HG03457 (cell line): ENCODE measurements around the gene NRIP2.
"Not testable (repeated sequence)": the region's sequence is repeated elsewhere in the genome, so short reads cannot be mapped to it uniquely, and the experiment has no call there.

Source experiments
- ATAC-seq: cut with Tn5 transposase; IDR thresholded peaks from one replicate; pipeline ENCODE4 v1.9.1; 2021; ENCODE audit warnings: moderate number of reproducible peaks; ENCODE audit not compliant: unreplicated experiment

NRIP2 gene, protein sequence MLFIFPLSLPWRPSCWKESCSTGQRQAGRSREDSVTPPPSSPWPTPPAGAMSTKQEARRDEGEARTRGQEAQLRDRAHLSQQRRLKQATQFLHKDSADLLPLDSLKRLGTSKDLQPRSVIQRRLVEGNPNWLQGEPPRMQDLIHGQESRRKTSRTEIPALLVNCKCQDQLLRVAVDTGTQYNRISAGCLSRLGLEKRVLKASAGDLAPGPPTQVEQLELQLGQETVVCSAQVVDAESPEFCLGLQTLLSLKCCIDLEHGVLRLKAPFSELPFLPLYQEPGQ

DNA sequence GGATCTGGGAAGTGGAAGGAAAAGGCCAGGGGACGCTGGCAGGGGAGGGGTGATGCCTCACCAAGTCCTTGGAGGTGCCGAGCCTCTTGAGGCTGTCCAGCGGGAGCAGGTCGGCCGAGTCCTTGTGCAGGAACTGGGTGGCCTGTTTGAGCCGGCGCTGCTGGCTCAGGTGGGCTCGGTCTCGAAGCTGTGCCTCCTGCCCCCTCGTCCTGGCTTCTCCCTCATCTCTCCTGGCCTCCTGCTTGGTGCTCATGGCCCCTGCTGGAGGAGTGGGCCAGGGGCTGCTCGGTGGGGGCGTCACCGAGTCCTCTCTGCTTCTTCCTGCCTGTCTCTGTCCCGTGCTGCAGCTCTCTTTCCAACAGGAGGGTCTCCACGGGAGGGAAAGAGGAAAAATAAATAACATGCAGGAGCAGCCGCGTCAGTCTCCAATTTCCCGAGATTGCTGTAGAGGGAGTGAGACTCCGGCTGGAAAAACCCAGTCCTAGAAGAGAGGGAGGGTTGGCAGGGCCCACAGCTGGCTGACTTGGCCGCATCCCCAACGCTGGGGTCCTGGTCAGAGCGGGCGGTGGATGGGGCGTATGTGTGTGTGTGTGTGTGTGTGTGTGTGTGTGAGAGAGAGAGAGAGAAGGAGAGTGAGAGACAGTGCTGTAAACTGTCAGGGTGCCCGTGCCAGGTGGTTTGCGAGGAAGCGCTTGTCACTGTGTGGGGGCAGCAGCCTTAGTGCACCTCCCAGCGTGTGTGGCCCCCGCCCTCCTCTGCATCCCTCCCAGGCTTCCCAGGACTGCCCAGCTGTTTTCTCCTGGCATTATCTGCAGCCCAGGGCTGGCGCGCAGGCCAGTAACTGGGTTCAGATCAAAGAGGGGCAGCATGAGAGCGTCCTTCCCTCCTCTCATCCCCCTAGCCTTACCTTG lies at the start of gene NRIP2:
Gene NRIP2, minus strand, starts transcription at position 455 of the 911 bp plus-strand sequence. Its CDS starts 52 bp downstream, at position 403.
- no peak for ATAC-seq

DNA sequence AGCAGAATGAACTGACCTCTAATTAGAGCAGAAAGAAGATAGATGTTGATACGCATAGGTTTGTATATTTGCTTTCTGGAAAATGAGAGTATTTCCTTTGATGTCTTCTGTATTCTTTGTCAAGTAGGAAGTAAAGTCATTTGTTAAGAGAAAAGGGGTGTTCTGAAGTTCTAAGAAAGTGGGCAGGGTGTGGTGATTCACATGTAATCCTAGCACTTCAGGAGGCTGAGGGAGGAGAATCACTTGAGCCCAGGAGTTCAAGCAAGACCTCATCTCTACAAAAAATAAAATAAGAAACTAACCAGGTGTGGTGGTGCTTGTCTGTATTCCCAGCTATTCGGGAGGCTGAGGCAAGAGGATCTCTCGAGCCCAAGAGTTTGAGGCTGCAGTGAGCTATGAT lies 45.0 kb upstream of the NRIP2 start:
- ATAC-seq = no peak

GRCh38 chr12:2877953-2878732 lies 43.3 kb upstream of the NRIP2 start:
- no peak for ATAC-seq

DNA sequence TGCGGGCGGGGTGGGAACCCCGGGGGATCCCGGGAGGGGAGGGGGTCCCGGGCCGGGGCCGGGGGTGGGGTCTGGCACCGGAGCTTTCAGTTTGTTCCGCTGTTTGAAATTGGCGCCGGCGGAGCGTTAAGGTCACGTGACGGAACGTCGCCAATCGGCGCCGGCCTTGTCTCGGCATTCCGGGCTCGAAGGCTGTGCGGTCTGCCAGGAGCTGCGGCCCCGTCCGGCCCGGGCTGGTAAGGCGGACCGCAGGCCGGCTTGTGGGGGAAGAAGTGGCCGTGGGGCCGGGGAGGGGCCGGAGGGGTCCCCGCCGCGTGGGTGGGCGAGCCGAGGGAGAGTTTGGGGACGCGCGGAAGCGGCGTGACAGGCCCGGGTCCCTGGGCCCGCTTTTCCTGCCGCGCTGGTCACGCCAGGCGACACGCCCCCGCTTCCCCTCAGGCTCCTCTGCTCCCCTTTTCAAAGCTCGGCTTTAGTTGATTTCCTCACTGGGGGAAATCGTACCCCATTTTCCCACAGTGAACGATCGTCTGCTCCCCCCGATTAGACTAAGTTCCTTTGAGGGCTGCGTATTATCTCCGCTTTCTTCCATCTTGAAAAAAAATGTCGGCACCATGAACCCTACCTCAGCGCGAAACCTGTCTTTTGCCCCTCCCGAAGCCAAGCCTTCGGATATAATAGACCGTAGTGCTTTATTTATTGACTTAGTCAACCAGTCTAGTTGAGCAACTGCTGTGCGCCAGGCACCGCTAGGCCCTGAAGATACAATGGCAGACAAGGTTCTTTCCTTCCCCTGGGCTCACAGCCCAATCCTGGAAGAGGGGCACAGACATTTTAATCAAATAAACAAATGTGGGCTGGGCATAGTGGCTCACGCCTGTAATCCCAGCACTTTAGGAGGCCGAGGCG lies 42.5 kb upstream of the NRIP2 start, which contains the start of the genes FOXM1 and RHNO1:
Gene FOXM1, minus strand, starts transcription at position 128 of the 906 bp plus-strand sequence. CDS start 2,696 bp downstream, outside the sequence.
Gene RHNO1, plus strand, starts transcription at position 177 of the 906 bp plus-strand sequence. CDS start 8,144 bp downstream, outside the sequence.
- ATAC-seq = peak; percentile 68

GRCh38 chr12:2876431-2877046 lies 41.7 kb upstream of the NRIP2 start:
- peak; percentile 20 for ATAC-seq

DNA sequence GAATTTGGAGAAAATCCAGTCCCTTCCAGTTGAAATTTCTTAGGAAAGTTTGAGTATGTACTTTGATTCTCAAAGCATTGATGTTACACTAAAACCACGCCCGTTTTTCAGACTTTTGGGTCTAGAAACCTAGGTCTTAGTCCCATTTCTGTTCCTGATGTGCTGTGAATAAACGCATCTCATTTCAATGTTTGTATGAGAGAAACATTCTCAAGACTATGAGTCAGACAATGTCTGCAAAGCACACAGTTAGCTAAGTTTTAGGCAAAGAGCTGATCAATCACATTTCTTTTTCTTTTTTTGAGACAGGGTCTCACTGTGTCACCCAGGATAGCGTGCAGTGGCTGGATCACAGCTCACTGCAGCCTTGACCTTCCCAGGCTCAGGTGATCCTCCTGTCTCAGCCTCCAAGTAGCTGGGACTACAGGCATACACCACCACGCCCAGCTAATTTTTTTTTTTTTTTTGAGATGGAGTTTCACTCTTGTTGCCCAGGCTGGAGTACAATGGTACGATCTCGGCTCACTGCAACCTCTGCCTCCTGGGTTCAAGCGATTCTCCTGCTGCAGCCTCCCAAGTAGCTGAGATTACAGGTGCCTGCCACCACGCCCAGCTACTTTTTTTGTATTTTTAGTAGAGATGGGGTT lies 34.3 kb upstream of the NRIP2 start:
- not testable (repeated sequence) for ATAC-seq

DNA sequence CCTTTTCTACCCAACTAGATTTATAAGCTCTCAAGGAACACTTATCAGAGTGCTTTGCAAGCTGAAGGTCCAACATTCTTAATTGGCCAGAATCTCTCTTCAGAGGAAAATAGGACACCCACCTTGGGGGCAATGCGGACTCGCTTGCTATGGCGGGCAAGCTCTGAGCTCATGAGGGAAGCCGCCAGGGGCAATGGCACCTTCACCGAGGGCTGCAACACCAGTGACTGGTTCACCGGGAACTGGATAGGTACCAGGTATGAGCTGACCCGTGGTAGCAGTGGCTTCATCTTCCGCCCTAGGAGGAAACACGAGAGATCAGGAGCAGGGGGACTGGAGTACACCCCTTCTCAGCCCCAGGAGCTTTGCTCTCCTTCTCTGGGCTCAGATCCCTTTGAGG lies 29.4 kb upstream of the NRIP2 start:
- ATAC-seq = no peak

- ATAC-seq = not testable (repeated sequence)
These were observed 28.6 kb upstream of the NRIP2 start for GRCh38 chr12:2863402-2863801.

GRCh38 chr12:2862876-2863275 lies 28.0 kb upstream of the NRIP2 start:
- no peak for ATAC-seq

DNA sequence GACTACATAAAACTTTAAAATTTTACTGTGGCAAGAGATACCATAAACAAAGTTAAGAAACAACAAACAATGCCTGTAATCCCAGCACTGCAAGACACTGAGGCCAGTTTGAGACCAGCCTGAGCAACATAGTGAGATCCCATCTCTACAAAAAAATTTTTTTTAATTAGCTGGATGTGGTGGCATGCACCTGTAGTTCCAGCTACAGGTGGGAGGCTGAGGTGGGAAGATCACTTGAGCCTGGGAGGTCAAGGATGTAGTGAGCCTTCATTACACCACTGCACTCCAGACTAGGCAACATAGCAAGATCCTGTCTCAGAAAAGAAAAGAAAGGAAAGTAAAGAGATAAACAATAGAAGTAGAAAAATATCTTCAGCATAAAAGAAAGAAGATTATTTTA lies 25.3 kb upstream of the NRIP2 start:
- no peak for ATAC-seq

GRCh38 chr12:2858944-2859421 lies 24.1 kb upstream of the NRIP2 start:
- ATAC-seq = no peak

- no peak for ATAC-seq
These were observed 23.5 kb upstream of the NRIP2 start for GRCh38 chr12:2858334-2858733.

DNA sequence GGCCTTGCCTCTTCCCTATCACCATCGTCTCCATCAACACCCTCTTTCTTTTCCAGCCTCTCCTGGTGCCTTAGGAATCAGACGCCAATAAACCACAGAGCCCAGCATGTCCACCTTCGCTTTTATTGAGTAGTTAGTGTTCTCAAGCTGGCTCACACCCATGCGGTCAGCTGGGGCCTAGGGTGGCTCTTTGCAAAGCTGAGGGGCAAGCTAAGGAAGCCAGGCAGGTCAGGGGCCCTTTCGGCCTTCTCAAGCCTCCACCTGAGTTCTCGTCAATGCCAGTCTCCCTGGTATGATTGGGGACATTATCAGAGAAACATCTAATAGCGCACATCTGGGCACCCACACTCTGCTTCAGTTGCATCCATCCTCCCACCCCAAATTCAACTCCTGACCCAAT lies 22.7 kb upstream of the NRIP2 start:
- no peak for ATAC-seq

DNA sequence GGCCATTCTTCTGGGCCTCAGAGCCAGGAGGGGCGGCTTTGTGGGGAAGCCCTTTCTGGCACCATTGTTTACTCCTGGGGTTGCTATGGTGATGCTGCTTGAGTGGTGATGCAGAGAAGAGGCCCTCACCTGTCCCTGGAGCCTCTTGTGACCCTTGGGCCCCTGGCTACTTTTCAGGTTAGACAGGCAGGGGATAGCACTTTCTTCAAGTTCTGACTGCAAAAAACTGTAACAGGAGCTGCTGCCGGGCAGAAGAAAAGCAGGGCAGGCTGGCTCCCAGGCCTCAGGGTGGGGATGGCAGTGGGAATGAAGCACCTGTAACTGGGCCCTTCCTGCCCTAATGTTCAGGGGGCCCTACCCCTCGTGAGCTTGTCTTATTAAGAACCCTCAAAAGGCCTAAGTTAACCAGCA lies 22.2 kb upstream of the NRIP2 start, which contains the start of gene TEX52:
Gene TEX52, minus strand, starts transcription at position 19 of the 411 bp plus-strand sequence. Its CDS starts 13 bp downstream, at position 6.
- ATAC-seq = no peak

GRCh38 chr12:2856051-2856450 lies 21.2 kb upstream of the NRIP2 start:
- ATAC-seq = no peak

- no peak for ATAC-seq
These were observed 20.7 kb upstream of the NRIP2 start for GRCh38 chr12:2855546-2855945.

GRCh38 chr12:2854669-2855453 lies 20.0 kb upstream of the NRIP2 start:
- no peak for ATAC-seq

GRCh38 chr12:2853626-2854025 lies 18.8 kb upstream of the NRIP2 start:
- no peak for ATAC-seq
